Raji (cell line): ENCODE data around the gene CACNA1H.

ENCODE experiments used
- POLR2A ChIP-seq: IDR thresholded peaks from 2 replicates; pipeline ENCODE4 v1.6.1; 2011; ENCODE audit warnings: low read depth, low read length, control low read depth; ENCODE audit not compliant: insufficient read depth

CACNA1H gene

GRCh38 chr16:1152651-1153259 lies at the start of gene CACNA1H:
TSS of gene CACNA1H (plus strand) at chr16:1153106. CDS start at chr16:1153738, 632 bp downstream.
- no peak for TF ChIP-seq POLR2A

DNA sequence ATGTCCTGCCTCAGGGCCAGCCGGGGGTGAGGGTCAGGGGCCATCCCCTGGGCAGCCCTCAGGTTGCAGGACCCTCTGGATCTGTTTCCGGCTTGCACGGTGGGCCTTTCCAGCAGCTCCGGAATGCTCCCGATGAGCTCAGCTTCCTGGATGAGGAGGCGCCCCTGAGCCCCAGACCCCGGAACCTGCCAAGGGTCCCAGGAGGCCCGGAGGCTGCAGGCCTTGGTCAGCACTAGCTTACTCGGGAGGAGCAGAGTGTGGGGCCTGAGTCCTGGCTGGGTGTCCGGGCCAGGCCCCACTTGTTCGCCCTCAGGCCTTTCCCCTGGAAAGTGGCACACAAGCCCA lies 49.3 kb upstream of the CACNA1H start:
- TF ChIP-seq POLR2A = no peak

GRCh38 chr16:1105888-1106620 lies 46.9 kb upstream of the CACNA1H start:
- no peak for TF ChIP-seq POLR2A

DNA sequence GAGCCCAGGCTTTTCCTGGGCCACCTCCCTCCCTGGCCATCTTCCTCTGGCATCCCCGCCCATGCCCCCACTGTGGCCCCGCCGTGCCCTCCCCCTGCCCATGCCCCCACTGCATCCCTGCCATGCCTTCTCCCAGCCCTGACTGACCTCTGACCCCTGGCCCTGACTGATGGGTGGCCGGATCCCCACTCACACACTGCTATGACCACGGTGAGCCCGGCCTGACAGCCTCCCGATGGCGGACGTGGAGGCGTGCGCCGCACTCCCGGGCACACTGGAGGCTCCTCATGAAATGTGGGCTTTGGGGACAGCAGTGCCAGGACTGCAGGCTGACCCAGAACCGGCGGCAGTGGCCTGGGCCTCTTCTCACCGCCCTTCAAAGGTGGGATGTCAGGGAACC lies 46.2 kb upstream of the CACNA1H start:
- no peak for TF ChIP-seq POLR2A

GRCh38 chr16:1107141-1107540 lies 45.8 kb upstream of the CACNA1H start:
- TF ChIP-seq POLR2A = no peak

- TF ChIP-seq POLR2A = no peak
These were observed 45.2 kb upstream of the CACNA1H start for GRCh38 chr16:1107731-1108130.

DNA sequence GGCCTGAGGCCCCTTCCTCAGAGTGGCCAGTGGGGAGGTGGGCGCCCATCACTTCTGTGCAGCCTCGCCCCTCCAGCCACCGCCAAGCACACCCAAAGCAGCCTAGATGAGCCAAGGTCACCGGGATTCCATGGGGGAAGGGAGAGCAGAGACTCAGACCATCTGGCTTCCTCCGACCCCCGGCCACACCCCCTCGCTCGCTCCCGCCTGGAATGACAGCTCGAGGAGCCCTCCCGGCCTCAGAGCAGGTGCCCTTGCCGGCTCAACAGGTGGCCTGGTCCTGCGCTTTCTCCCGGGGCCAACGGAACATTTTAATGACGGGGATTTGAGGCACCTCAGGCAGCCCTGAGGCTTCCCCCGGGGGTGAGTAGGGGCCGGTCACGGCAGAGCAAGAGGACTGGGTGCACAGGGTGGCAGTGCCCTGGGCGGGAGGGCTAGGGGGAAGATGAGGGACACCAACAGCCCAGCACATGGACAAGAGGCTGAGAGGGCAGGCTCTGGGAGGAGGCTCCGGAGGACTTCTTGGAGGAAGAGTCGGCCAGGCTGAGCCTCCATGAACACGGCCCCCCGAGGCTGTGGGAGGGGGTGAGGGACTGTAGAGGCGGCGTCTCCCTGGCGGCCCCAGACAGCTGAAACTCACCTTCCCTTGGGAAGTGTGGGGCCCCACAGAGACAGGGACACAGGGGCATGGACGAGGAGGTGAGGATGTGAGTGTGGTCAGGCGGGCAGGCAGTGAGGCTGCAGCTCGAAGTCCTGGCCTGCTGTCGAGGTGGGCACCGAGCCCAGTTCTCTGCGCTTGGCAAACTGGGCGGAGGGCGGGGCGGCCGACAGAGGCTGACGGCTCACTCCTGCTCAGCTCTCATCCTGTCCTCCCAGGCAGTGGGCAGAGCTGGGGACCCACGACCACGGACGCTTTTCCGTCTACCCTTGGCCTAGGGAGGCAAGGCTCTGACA lies 44.3 kb upstream of the CACNA1H start:
- no peak for TF ChIP-seq POLR2A

DNA sequence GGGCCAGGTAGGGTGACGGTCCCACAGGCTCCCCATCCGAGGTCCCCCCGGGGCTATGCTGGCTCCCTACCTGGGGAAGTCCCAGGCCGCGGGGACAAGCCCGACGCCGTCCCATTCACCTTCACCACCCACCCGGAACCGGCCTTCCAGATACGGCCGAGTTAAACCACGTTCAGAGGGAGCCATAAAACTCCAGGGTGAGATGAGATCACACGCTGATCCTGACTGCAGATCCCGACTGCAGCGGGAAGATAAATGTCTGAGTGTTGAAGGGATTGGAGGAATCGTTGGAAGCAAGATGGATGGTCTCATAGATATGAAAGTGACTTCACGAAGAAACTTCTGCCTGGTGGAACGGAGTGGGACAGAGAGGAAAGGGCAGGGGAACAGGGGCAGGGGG lies 43.3 kb upstream of the CACNA1H start:
- no peak for TF ChIP-seq POLR2A

GRCh38 chr16:1112506-1113184 lies 40.3 kb upstream of the CACNA1H start:
- no peak for TF ChIP-seq POLR2A

DNA sequence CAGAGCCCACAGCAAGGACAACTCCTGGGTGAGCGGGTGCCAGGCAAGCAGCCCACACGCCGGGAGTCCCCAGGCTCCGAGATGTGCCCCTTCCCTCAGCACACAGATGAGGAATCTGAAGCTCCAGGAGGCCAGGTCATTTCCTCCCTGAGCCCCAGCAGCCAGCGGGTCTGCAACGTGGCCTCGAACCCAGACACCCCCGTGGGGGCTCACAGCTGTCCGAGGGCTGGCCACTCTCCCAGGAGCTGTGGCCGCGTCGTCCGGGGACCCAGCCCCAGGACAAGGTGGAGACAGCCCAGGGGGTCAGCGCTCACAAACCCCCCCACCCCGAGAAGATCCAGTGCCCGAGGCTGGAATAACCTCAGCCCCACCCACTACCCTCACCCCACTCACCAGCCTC lies 39.4 kb upstream of the CACNA1H start:
- no peak for TF ChIP-seq POLR2A

GRCh38 chr16:1113889-1114526 lies 38.9 kb upstream of the CACNA1H start:
- TF ChIP-seq POLR2A = no peak

- TF ChIP-seq POLR2A = no peak
These were observed 36.2 kb upstream of the CACNA1H start for GRCh38 chr16:1116693-1117077.

DNA sequence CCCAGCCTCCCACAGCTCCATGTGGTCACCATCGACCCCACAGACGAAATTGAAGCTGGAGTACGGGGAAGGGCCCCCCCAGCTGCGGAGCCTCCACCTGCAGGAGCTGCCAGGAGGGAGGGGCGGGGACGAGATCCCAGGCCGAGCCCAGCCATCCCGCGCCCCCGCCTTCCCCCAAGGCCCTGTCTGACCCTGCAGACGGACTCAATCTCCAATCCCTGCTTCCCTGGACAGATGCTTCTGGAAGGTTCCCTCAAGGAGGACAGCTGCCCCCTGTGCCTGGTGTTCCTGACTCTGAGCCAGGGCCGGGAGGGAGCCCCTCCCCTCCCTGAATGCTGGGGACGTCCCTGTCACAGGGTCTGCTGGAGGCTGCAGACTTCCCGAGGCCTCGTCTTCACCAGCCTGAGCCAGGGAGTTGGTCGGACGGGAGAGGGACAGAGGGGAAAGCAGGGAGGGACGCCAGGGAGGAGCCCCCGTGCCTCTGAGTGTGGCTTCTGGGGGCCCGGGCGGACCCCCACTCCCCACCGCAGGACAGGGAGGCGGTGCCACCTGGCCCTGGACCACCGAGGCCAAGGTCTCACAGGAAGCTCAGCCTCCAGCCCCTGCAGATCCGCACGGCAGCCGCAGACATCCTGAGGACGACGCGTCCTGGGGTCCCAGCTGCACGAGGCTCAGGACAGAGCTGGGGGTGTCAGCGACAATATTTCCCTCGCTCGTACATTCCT lies 35.6 kb upstream of the CACNA1H start:
- TF ChIP-seq POLR2A = no peak

DNA sequence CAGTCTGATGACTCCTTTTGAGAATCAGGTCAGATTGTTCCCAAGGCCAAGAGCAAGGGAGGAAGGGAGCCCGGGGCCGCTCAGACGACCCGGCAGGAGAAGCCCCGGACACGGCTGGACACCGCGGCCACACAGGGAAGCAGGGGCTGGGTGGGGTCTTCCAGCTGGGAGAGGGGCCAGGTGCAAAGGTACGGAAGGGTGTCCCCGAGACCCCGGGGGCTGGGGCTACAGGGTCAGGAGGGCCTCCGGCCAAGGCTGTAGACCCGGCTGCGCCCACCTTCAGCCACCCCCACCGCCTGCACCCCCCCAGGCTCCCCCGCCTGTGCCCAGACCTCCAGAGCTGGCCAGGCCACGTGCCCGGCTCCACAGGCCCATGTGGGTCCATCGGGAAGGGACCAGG lies 35.0 kb upstream of the CACNA1H start:
- TF ChIP-seq POLR2A = no peak
